Endothelial cell of umbilical vein (primary cell): ENCODE measurements around the gene KIR3DL2. TPM values are rescaled to one million over a fixed set of nuclear protein-coding genes. Genes with fewer than 3 reads are reported as not detected.
"Not testable (repeated sequence)": the region's sequence is repeated elsewhere in the genome, so short reads cannot be mapped to it uniquely, and the experiment has no call there.

Source experiments
- Bru-seq: library from RNA; stranded (reverse); fragments of 400-500 nt; gene quantifications from one replicate; lab custom pipeline; 2021; lab: Mats Ljungman, UMichigan
- BruChase-seq, 2 experiments: library from RNA; stranded (reverse); fragments of 400-500 nt; gene quantifications; one replicate each; lab custom pipeline; 2021; lab: Mats Ljungman, UMichigan
- BruUV-seq: library from RNA; stranded (reverse); fragments of 400-500 nt; replicated peaks from 2 replicates; lab custom pipeline; 2021; lab: Mats Ljungman, UMichigan
- CTCF ChIA-PET: fragments of 300-600, 350-600 bp; sonication (Branson Sonifier 250); formaldehyde crosslinking; loops from one replicate; lab custom pipeline; 2021; ENCODE audit warnings: antibody characterized with exemption, inconsistent platforms; lab: Charles Lee
- POLR2A ChIA-PET: fragments of 300-600, 350-600 bp; sonication (Branson Sonifier 250); formaldehyde crosslinking; loops from one replicate; lab custom pipeline; 2021; ENCODE audit warnings: antibody characterized with exemption, inconsistent platforms; lab: Charles Lee
- DNase-seq: peaks from one replicate; pipeline ENCODE4 v3.0.0-alpha.2; 2011; ENCODE audit warnings: low read depth, low spot score
- FAIRE-seq: peaks from 2 replicates; lab custom pipeline; 2011; peaks lifted over from hg19 to GRCh38; lab: Jason Lieb, UNC
- H2AFZ ChIP-seq: 2 replicates; pipeline ENCODE4 v1.6.0; 2012; ENCODE audit warnings: low read depth, low read length, control low read depth, inconsistent platforms
- H3K27ac ChIP-seq: 2 replicates; pipeline ENCODE4 v1.5.1; 2011; ENCODE audit warnings: low read depth, mild to moderate bottlenecking, control low read depth, low read length, moderate library complexity; ENCODE audit not compliant: insufficient read depth
- H3K27me3 ChIP-seq, 2 experiments: 2 replicates each; pipeline versions ENCODE4 v1.6.0 to v1.6.1; 2011; ENCODE audit warnings: low read length in 2 of 2, mixed read lengths in 1 of 2; ENCODE audit not compliant: control insufficient read depth in 2 of 2, insufficient read depth in 2 of 2
- H3K36me3 ChIP-seq, 2 experiments: 2 replicates in 1 of 2; 3 replicates in 1 of 2; pipeline ENCODE4 v1.5.1; 2011; ENCODE audit warnings: low read length in 2 of 2, mild to moderate bottlenecking in 1 of 2, moderate library complexity in 1 of 2; ENCODE audit not compliant: control insufficient read depth in 2 of 2, insufficient read depth in 2 of 2; ENCODE audit errors: extremely low read depth in 1 of 2
- H3K4me1 ChIP-seq: 3 replicates; pipeline ENCODE4 v1.5.1; 2011; ENCODE audit warnings: mild to moderate bottlenecking, low read length; ENCODE audit not compliant: control insufficient read depth, insufficient read depth; ENCODE audit errors: extremely low read depth
- H3K4me2 ChIP-seq: 2 replicates; pipeline ENCODE4 v1.6.1; 2011; ENCODE audit warnings: low read length, control low read depth, mixed read lengths; ENCODE audit not compliant: insufficient read depth
- H3K4me3 ChIP-seq, 3 experiments: fragments of 200-600 bp in 1 of 3; sonication (generic), shearing (Covaris generic) in 1 of 3; replicated peaks in 1 of 3; 2 replicates each; pipeline ENCODE4 v1.5.1; 2011 to 2016; ENCODE audit warnings: control low read depth in 3 of 3, low read length in 3 of 3, mild to moderate bottlenecking in 2 of 3, inconsistent platforms in 1 of 3, low read depth in 1 of 3, moderate library complexity in 1 of 3; ENCODE audit not compliant: insufficient read depth in 1 of 3
- H3K79me2 ChIP-seq: 2 replicates; pipeline ENCODE4 v1.6.0; 2012; ENCODE audit warnings: low read length, inconsistent platforms; ENCODE audit not compliant: control insufficient read depth, insufficient read depth
- H3K9ac ChIP-seq: replicated peaks from 2 replicates; pipeline ENCODE3; 2011; ENCODE audit warnings: low read length, control low read depth; ENCODE audit not compliant: insufficient read depth; ENCODE audit errors: extremely low read depth
- H3K9me1 ChIP-seq: replicated peaks from 3 replicates; pipeline ENCODE4 v1.6.0; 2011; ENCODE audit warnings: mild to moderate bottlenecking, low read length; ENCODE audit not compliant: control insufficient read depth, insufficient read depth; ENCODE audit errors: extremely low read depth
- H3K9me3 ChIP-seq: replicated peaks from 2 replicates; pipeline ENCODE4 v1.5.1; 2012; ENCODE audit warnings: low read length, inconsistent platforms; ENCODE audit not compliant: control insufficient read depth, insufficient read depth
- H4K20me1 ChIP-seq: replicated peaks from 2 replicates; pipeline ENCODE3; 2011; ENCODE audit warnings: mild to moderate bottlenecking, low read length; ENCODE audit not compliant: control insufficient read depth, insufficient read depth; ENCODE audit errors: extremely low read depth
- EZH2 ChIP-seq: IDR thresholded peaks from 2 replicates; pipeline ENCODE4 v1.6.1; 2012; ENCODE audit warnings: borderline replicate concordance, low read depth, mild to moderate bottlenecking, moderate library complexity, low read length, inconsistent platforms; ENCODE audit not compliant: severe bottlenecking
- FOS ChIP-seq: IDR thresholded peaks from 2 replicates; pipeline ENCODE4 v1.6.1; 2011; ENCODE audit warnings: mild to moderate bottlenecking, low read length, moderate library complexity, borderline replicate concordance; ENCODE audit not compliant: insufficient read depth
- GATA2 ChIP-seq: IDR thresholded peaks from 2 replicates; pipeline ENCODE4 v1.7.0; 2011; ENCODE audit warnings: low read depth, mild to moderate bottlenecking, moderate library complexity, mixed read lengths, low read length; ENCODE audit not compliant: insufficient read length, insufficient read depth
- JUN ChIP-seq: IDR thresholded peaks from 2 replicates; pipeline ENCODE4 v1.6.1; 2011; ENCODE audit warnings: borderline replicate concordance, low read depth; ENCODE audit not compliant: insufficient read length, insufficient read depth
- MYC ChIP-seq: IDR thresholded peaks from one replicate; pipeline ENCODE4 v1.6.1; 2011; ENCODE audit warnings: mild to moderate bottlenecking, low read depth, low read length
- dilution Hi-C: fragments of 300-500 bp; cut with MboI; formaldehyde crosslinking; loops from one replicate; pipeline ENCODE4 v1.15.0; 2019; ENCODE audit warnings: low sequenced_read_pairs; ENCODE audit not compliant: extremely low pct_ligation_motif_present
- intact Hi-C: fragments of 100-400 bp; cut with micrococcal nuclease; formaldehyde crosslinking; loops from one replicate; pipeline ENCODE4 v1.10.0; 2022
- long read RNA-seq: library from polyadenylated mRNA; stranded (forward); transcript quantifications from one replicate; pipeline ENCODE4 v2.0.0, GENCODE V29; 2021
- polyA minus RNA-seq, 3 experiments: library from RNA; depleted of rRNA, polyadenylated mRNA; stranded (reverse); fragments of >200 nt; gene quantifications; 1 replicate in 1 of 3; 2 replicates in 2 of 3; pipeline ENCODE4 v1.2.3, GENCODE V29; 2011
- polyA plus RNA-seq, 4 experiments: library from polyadenylated mRNA; depleted of rRNA in 3 of 4; stranded (reverse) in 3 of 4; unstranded in 1 of 4; fragments of >200 nt; gene quantifications; 2 replicates each; pipeline versions ENCODE4 v1.2.1 to v1.2.3, GENCODE V29; 2011 to 2012; ENCODE audit warnings: missing spikeins in 1 of 4
- total RNA-seq: library from RNA; stranded (reverse); gene quantifications from 2 replicates; pipeline ENCODE4 v1.2.3, GENCODE V29; 2021

KIR3DL2 gene
- total RNA-seq (not detected in 2 replicates), polyA plus RNA-seq (not detected in 2 replicates), polyA minus RNA-seq (not detected in 2 replicates), Bru-seq, nascent RNA (not detected), BruChase-seq, experiment 1, labeled RNA remaining after a 6-hour chase (not detected), BruChase-seq, experiment 2, labeled RNA remaining after a 2-hour chase (not detected)
- not detected in 2 replicates for polyA plus RNA-seq (2011; cell fraction: cytosol; rRNA removed)
- not detected in 2 replicates for polyA plus RNA-seq (2011; cell fraction: nucleus; rRNA removed)
- polyA plus RNA-seq (2012), result not detected in 2 replicates
- not detected for polyA minus RNA-seq (2011; cell fraction: cytosol; rRNA and poly(A)+ RNA removed)
- polyA minus RNA-seq (2011; cell fraction: nucleus; rRNA and poly(A)+ RNA removed), result not detected in 2 replicates
- long read RNA-seq, result 0 reads

GRCh38 chr19:54850061-54850640 lies at the start of gene KIR3DL2:
KIR3DL2 (plus strand) TSS chr19:54850443; CDS start chr19:54850476, 33 bp downstream.
- H3K36me3 ChIP-seq, dilution Hi-C loops, H2AFZ ChIP-seq, H3K9me3 ChIP-seq, DNase-seq, H3K4me2 ChIP-seq, H3K27me3 ChIP-seq, H3K4me1 ChIP-seq, BruUV-seq, FAIRE-seq, H3K4me3 ChIP-seq, H3K9me1 ChIP-seq, H3K27ac ChIP-seq, H3K79me2 ChIP-seq, POLR2A ChIA-PET, CTCF ChIA-PET, intact Hi-C loops, H3K9ac ChIP-seq, H4K20me1 ChIP-seq: not testable (repeated sequence)

DNA sequence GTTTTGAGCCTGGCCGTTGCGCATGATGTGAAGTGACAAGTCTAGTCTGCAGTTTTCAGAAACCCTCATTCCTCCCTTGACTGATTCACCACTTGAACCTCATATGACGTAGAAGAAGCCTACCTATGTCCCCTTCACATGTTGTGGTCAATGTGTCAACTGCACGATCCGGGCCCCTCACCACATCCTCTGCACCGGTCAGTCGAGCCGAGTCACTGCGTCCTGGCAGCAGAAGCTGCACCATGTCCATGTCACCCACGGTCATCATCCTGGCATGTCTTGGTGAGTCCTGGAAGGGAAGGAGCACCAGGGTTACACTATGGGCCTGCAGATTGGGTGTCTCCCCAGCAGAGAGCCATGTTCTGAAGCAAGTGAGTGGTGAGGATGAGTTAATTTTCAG lies 46.8 kb upstream of the KIR3DL2 start, which contains the start of gene KIR2DL4:
KIR2DL4 (plus strand) TSS at position 201 of the 400 bp plus-strand sequence; CDS start at position 243, 42 bp downstream.
- Histone ChIP-seq H3K9me3 (peaks cover 3% of the 10 kb centered on the region), H3K36me3 (no peaks in the 10 kb centered on the region), H3K4me1 (no peaks in the 10 kb centered on the region), H3K9me1 (no peaks in the 10 kb centered on the region), H3K9ac (no peak within 1 kb of the TSS), H3K27me3 (no peaks in the 10 kb centered on the region), H3K27ac (no peak within 1 kb of the TSS), H3K4me2 (no peak within 1 kb of the TSS), H3K4me3 (no peak within 1 kb of the TSS), H2AFZ (no peak within 1 kb of the TSS), H3K79me2 (no peaks in the 10 kb centered on the region), H4K20me1 (no peaks in the 10 kb centered on the region)
- ChIA-PET CTCF (no interaction called here), POLR2A (no interaction called here)
- TF ChIP-seq JUN (no peak), EZH2 (no peak), FOS (no peak), MYC (no peak), GATA2 (no peak)
- FAIRE-seq, result no peak
- BruUV-seq, result no TSS peak
- dilution Hi-C loops (no loop called here), intact Hi-C loops (no loop called here)
- DNase-seq, result no peak
